Bronchial epithelial cell (primary cell): ENCODE measurements around the gene ZNF132. TPM values are rescaled to one million over a fixed set of nuclear protein-coding genes. Genes with fewer than 3 reads are reported as not detected.

Experiments
- DNase-seq: peaks from one replicate; pipeline ENCODE4 v3.0.0-alpha.2; 2010; ENCODE audit warnings: low read depth
- FAIRE-seq: peaks from 2 replicates; lab custom pipeline; 2011; peaks lifted over from hg19 to GRCh38; lab: Jason Lieb, UNC
- H3K27me3 ChIP-seq: 2 replicates; pipeline ENCODE4 v1.5.1; 2011; ENCODE audit warnings: low read length; ENCODE audit not compliant: control insufficient read depth, insufficient read depth
- H3K36me3 ChIP-seq: 2 replicates; pipeline ENCODE4 v1.5.1; 2011; ENCODE audit warnings: low read length; ENCODE audit not compliant: control insufficient read depth, insufficient read depth
- H3K4me3 ChIP-seq: 2 replicates; pipeline ENCODE4 v1.5.1; 2011; ENCODE audit warnings: mild to moderate bottlenecking, low read depth, low read length, control low read depth
- CTCF ChIP-seq: IDR thresholded peaks from 2 replicates; pipeline ENCODE4 v1.5.1; 2011; ENCODE audit warnings: mild to moderate bottlenecking, moderate library complexity, low read length, control low read depth, inconsistent platforms; ENCODE audit not compliant: insufficient read depth, severe bottlenecking
- total RNA-seq: library from RNA; depleted of rRNA; stranded (reverse); fragments of >200 nt; gene quantifications from 2 replicates; pipeline ENCODE4 v1.2.1, GENCODE V29; 2014

Gene ZNF132
- total RNA-seq, 1 donor from 2014 or later, result 5.5 TPM

DNA sequence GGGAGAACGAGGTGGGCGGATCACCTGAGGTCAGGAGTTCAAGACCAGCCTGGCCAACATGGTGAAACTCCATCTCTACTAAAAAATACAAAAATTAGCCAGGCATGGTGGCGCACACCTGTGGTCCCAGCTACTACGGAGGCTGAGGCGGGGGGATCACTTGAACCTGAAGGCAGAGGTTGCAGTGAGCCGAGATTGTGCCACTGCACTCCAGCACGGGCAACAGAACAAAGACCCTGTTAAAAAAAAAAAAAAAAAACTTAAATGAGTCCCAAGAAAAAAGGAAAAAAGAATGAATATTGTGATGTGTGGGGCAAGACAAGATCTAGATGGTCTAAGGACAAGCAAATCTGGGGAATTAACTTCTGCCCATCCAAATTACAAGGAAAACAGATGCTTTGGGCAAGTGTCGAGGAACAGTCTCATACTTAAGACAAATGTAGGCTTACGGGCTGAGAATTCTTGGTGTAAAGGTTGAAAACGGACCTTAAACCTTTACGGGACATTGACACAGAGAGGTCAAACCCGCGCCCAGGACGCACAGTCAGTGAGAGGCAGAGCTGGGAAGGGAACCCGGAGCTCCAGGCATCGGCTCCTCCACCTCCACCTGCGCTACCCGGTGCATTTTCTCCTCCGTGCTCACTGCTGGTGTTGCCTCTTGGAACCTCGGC lies 26.3 kb upstream of the ZNF132 start:
- H3K4me3 ChIP-seq, result peak overlapping the region; percentile 96
- DNase-seq, result no peak
- peaks cover 5% of the 10 kb centered on the region for H3K36me3 ChIP-seq
- no peak for FAIRE-seq
- H3K27me3 ChIP-seq, result no peaks in the 10 kb centered on the region
- no peak for TF ChIP-seq CTCF

- H3K4me3 ChIP-seq, result no peak overlapping the region
- FAIRE-seq (peak; percentile 81), DNase-seq (peak; percentile 82)
- H3K27me3 ChIP-seq, result no peaks in the 10 kb centered on the region
- no peak for TF ChIP-seq CTCF
- H3K36me3 ChIP-seq, result peaks cover 5% of the 10 kb centered on the region
These were observed 20.1 kb upstream of the ZNF132 start for GRCh38 chr19:58460039-58460438.

DNA sequence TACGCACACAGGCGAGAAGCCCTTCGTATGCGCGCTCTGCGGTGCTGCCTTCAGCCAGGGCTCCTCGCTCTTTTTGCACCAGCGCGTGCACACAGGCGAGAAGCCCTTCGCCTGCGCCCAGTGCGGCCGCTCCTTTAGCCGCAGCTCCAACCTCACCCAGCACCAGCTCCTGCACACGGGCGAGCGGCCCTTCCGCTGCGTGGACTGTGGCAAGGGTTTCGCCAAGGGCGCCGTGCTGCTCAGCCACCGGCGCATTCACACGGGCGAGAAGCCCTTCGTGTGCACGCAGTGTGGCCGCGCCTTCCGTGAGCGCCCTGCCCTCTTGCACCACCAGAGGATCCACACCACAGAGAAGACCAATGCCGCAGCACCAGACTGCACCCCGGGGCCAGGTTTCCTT lies 16.2 kb upstream of the ZNF132 start:
- no peak for FAIRE-seq
- peaks cover 13% of the 10 kb centered on the region for H3K36me3 ChIP-seq
- no peaks in the 10 kb centered on the region for H3K27me3 ChIP-seq
- TF ChIP-seq CTCF, result no peak
- DNase-seq, result no peak
- H3K4me3 ChIP-seq, result no peak overlapping the region

DNA sequence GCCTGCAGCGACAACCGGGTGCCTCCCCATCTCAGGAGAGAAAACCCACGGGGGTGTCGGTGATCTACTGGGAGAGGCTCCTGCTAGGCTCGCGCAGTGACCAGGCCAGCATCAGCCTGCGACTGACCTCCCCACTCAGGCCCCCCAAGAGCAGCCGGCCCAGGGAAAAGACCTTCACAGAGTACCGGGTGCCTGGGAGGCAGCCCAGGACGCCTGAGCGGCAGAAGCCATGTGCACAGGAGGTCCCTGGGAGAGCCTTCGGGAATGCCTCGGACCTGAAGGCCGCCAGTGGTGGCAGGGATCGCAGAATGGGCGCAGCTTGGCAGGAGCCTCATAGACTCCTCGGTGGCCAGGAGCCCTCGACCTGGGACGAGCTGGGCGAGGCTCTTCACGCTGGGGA lies 15.4 kb upstream of the ZNF132 start:
- H3K36me3 ChIP-seq, result peaks cover 13% of the 10 kb centered on the region
- H3K27me3 ChIP-seq, result no peaks in the 10 kb centered on the region
- no peak overlapping the region for H3K4me3 ChIP-seq
- FAIRE-seq (no peak), DNase-seq (no peak)
- TF ChIP-seq CTCF, result no peak

DNA sequence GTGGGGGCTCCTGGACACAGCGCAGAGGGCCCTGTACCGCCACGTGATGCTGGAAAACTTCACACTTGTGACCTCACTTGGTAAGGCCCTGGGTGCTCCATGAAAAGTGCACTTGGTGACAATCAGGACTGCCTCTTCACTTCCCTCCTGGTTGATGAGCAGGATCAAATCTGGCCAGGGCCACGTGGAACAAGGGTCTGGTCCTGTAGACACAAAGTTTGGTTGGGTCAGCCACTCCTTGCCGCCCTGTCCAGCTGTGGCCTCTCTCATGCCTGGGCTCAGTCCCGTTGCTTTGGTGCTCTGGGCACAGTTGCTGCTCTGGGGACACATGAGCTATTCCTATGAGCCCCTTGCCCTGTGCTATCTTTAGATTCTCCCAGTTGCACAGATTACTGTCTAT lies 13.8 kb upstream of the ZNF132 start:
- Histone ChIP-seq H3K4me3 (no peak overlapping the region), H3K36me3 (peaks cover 13% of the 10 kb centered on the region), H3K27me3 (no peaks in the 10 kb centered on the region)
- DNase-seq, result no peak
- no peak for FAIRE-seq
- TF ChIP-seq CTCF, result no peak
